Measurements from ENCODE around the gene RAD9B. TPM values are rescaled to one million over a fixed set of nuclear protein-coding genes. Genes with fewer than 3 reads are reported as not detected.

RAD9B gene
- total and polyA plus RNA-seq, 2 of the 13 experiments (the other 11 are each of a cell fraction or from before 2014, with no cell fraction given) = 0.05 to 0.38 TPM

DNA sequence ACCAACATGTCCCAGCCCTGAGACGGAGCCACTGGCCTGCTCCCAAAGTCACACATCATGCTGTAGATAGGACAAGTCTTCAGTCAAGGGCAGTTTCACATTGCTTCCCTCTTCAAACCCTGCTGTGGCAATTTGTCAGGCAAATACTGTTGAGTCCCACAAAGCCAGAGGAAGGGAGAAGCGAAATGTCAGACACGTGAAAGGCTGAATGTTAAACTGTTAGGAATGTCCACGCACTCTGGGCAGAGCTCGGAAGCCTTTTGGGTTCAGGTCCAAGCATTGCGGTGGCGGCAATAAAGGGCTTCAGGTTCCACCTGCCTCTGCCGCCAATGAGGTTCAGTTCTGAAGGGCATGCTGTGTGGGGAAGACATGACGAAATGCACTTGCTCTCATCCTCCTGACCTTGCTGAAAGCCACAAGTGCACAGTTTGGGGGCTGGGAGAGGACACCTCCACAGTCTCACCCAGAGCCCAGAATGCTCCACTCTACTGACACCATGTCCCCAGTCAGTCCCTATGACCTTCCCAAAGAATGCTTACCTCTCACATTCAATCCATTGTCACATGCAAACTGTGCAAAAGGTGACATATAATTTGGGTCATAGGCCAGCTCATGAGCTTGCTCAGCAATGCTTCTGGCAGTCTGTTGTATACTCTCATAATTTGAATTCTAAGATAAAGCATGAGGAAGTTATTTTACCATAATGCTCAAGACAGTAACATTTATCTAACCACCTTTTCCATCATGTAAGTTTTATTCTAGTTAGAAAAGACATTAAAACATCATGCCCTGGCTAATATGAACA lies 35.7 kb downstream of the RAD9B start (continued):
- no peak for TF ChIP-seq KLF6 (CRISPR knock-in tag; IDR thresholded peaks at IDR 0.05)
- TF ChIP-seq SMARCE1 (IDR thresholded peaks at IDR 0.05; ENCODE audit: borderline replicate concordance) = no peak
- TF ChIP-seq, protein P1, sequence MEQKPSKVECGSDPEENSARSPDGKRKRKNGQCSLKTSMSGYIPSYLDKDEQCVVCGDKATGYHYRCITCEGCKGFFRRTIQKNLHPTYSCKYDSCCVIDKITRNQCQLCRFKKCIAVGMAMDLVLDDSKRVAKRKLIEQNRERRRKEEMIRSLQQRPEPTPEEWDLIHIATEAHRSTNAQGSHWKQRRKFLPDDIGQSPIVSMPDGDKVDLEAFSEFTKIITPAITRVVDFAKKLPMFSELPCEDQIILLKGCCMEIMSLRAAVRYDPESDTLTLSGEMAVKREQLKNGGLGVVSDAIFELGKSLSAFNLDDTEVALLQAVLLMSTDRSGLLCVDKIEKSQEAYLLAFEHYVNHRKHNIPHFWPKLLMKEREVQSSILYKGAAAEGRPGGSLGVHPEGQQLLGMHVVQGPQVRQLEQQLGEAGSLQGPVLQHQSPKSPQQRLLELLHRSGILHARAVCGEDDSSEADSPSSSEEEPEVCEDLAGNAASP (CRISPR knock-in tag; IDR thresholded peaks at IDR 0.05; ENCODE audit: borderline replicate concordance) = no peak
- TF ChIP-seq FOSL2 (CRISPR knock-in tag; IDR thresholded peaks at IDR 0.05) = no peak
- no peak for TF ChIP-seq HDAC1 (CRISPR knock-in tag; IDR thresholded peaks at IDR 0.05)
- no peak for TF ChIP-seq NFRKB (IDR thresholded peaks at IDR 0.05)
- no peak for TF ChIP-seq GPN1 (CRISPR knock-in tag; IDR thresholded peaks at IDR 0.05; ENCODE audit: borderline replicate concordance)
- TF ChIP-seq ZNF616 (CRISPR knock-in tag; IDR thresholded peaks at IDR 0.05; ENCODE audit: low read depth) = no peak
- TF ChIP-seq GTF2F1 (IDR thresholded peaks at IDR 0.05; ENCODE audit: low read length) = no peak
- TF ChIP-seq, protein P2, sequence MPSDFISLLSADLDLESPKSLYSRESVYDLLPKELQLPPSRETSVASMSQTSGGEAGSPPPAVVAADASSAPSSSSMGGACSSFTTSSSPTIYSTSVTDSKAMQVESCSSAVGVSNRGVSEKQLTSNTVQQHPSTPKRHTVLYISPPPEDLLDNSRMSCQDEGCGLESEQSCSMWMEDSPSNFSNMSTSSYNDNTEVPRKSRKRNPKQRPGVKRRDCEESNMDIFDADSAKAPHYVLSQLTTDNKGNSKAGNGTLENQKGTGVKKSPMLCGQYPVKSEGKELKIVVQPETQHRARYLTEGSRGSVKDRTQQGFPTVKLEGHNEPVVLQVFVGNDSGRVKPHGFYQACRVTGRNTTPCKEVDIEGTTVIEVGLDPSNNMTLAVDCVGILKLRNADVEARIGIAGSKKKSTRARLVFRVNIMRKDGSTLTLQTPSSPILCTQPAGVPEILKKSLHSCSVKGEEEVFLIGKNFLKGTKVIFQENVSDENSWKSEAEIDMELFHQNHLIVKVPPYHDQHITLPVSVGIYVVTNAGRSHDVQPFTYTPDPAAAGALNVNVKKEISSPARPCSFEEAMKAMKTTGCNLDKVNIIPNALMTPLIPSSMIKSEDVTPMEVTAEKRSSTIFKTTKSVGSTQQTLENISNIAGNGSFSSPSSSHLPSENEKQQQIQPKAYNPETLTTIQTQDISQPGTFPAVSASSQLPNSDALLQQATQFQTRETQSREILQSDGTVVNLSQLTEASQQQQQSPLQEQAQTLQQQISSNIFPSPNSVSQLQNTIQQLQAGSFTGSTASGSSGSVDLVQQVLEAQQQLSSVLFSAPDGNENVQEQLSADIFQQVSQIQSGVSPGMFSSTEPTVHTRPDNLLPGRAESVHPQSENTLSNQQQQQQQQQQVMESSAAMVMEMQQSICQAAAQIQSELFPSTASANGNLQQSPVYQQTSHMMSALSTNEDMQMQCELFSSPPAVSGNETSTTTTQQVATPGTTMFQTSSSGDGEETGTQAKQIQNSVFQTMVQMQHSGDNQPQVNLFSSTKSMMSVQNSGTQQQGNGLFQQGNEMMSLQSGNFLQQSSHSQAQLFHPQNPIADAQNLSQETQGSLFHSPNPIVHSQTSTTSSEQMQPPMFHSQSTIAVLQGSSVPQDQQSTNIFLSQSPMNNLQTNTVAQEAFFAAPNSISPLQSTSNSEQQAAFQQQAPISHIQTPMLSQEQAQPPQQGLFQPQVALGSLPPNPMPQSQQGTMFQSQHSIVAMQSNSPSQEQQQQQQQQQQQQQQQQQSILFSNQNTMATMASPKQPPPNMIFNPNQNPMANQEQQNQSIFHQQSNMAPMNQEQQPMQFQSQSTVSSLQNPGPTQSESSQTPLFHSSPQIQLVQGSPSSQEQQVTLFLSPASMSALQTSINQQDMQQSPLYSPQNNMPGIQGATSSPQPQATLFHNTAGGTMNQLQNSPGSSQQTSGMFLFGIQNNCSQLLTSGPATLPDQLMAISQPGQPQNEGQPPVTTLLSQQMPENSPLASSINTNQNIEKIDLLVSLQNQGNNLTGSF (CRISPR knock-in tag; IDR thresholded peaks at IDR 0.05) = no peak
- TF ChIP-seq, protein P3, sequence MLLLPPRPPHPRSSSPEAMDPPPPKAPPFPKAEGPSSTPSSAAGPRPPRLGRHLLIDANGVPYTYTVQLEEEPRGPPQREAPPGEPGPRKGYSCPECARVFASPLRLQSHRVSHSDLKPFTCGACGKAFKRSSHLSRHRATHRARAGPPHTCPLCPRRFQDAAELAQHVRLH (CRISPR knock-in tag; IDR thresholded peaks at IDR 0.05; ENCODE audit: borderline replicate concordance, low read depth) = no peak
- no peak for TF ChIP-seq BCL6 (CRISPR knock-in tag; IDR thresholded peaks at IDR 0.05)
- TF ChIP-seq ZSCAN31 (CRISPR knock-in tag; IDR thresholded peaks at IDR 0.05; ENCODE audit: low read depth) = no peak

Data from HepG2 (cell line).